GM23338 (cell line): ENCODE measurements around the gene LAMB3. TPM values are rescaled to one million over a fixed set of nuclear protein-coding genes. Genes with fewer than 3 reads are reported as not detected.

Source experiments
- ATAC-seq: fragments of 200-7000 bp; cut with Tn5 transposase; 3 replicates; pipeline ENCODE4 v1.9.1; 2020
- DNase-seq: peaks from one replicate; pipeline ENCODE4 v3.0.0-alpha.2; 2015; ENCODE audit warnings: low spot score
- H2AFZ ChIP-seq: fragments of 200-600 bp; sonication (generic); 2 replicates; pipeline ENCODE4 v1.8.0; 2016; ENCODE audit warnings: antibody characterized with exemption, mild to moderate bottlenecking, moderate library complexity
- H3F3A ChIP-seq: fragments of 200-600 bp; sonication (generic); replicated peaks from 2 replicates; pipeline ENCODE4 v1.8.0; 2017; ENCODE audit warnings: antibody characterized with exemption, mixed run types, low read depth
- H3K27ac ChIP-seq: fragments of 200-600 bp; sonication (generic); 2 replicates; pipeline ENCODE4 v1.6.1; 2016; ENCODE audit warnings: low read depth
- H3K27me3 ChIP-seq: fragments of 200-600 bp; sonication (generic); 2 replicates; pipeline ENCODE4 v1.8.0; 2016; ENCODE audit warnings: mild to moderate bottlenecking, mixed run types, moderate library complexity; ENCODE audit not compliant: insufficient read depth
- H3K36me3 ChIP-seq: fragments of 200-600 bp; sonication (generic); 2 replicates; pipeline ENCODE4 v1.8.0; 2016; ENCODE audit warnings: mild to moderate bottlenecking; ENCODE audit not compliant: insufficient read depth
- H3K4me1 ChIP-seq: fragments of 200-600 bp; sonication (generic); 2 replicates; pipeline ENCODE4 v1.8.0; 2016; ENCODE audit warnings: mild to moderate bottlenecking, moderate library complexity; ENCODE audit not compliant: insufficient read depth
- H3K4me2 ChIP-seq: fragments of 200-600 bp; sonication (generic); 2 replicates; pipeline ENCODE4 v1.7.1; 2017; ENCODE audit warnings: mixed run types
- H3K4me3 ChIP-seq: fragments of 200-600 bp; sonication (generic); 2 replicates; pipeline ENCODE4 v1.6.1; 2016; ENCODE audit warnings: mixed run types
- H3K79me2 ChIP-seq: fragments of 200-600 bp; sonication (generic); replicated peaks from 2 replicates; pipeline ENCODE4 v1.8.0; 2017; ENCODE audit warnings: mild to moderate bottlenecking; ENCODE audit not compliant: insufficient read depth
- H3K9me2 ChIP-seq: fragments of 200-600 bp; sonication (generic); 2 replicates; pipeline ENCODE4 v1.8.0; 2017; ENCODE audit not compliant: insufficient read depth
- H4K20me1 ChIP-seq: fragments of 200-600 bp; sonication (generic); replicated peaks from 2 replicates; pipeline ENCODE4 v1.8.0; 2017; ENCODE audit warnings: mild to moderate bottlenecking; ENCODE audit not compliant: insufficient read depth
- H3K27ac Mint-ChIP-seq: 2 replicates; pipeline ENCODE4 v1.8.0; 2020; ENCODE audit warnings: inconsistent platforms, mild to moderate bottlenecking, moderate library complexity, mixed read lengths
- H3K27me3 Mint-ChIP-seq: 3 replicates; pipeline ENCODE4 v1.8.0; 2022; ENCODE audit warnings: low read depth, mild to moderate bottlenecking, moderate library complexity, mixed read lengths, inconsistent platforms; ENCODE audit not compliant: insufficient read depth, poor library complexity
- H3K36me3 Mint-ChIP-seq: 3 replicates; pipeline ENCODE4 v1.8.0; 2021; ENCODE audit warnings: low read depth, mild to moderate bottlenecking, inconsistent platforms, moderate library complexity, mixed read lengths
- H3K4me1 Mint-ChIP-seq: 3 replicates; pipeline ENCODE4 v1.8.0; 2020; ENCODE audit warnings: mild to moderate bottlenecking, inconsistent platforms, mixed read lengths
- H3K4me3 Mint-ChIP-seq: 3 replicates; pipeline ENCODE4 v1.8.0; 2021; ENCODE audit warnings: moderate library complexity, mild to moderate bottlenecking, inconsistent platforms, mixed read lengths
- H3K9me3 Mint-ChIP-seq: 3 replicates; pipeline ENCODE4 v1.8.0; 2020; ENCODE audit warnings: moderate library complexity, mild to moderate bottlenecking, inconsistent platforms, mixed read lengths
- EZH2 ChIP-seq: fragments of 200-600 bp; sonication (generic); IDR thresholded peaks from one replicate; pipeline ENCODE4 v1.8.0; 2017; ENCODE audit warnings: antibody characterized with exemption, mild to moderate bottlenecking, low read depth; ENCODE audit not compliant: unreplicated experiment
- JUNB ChIP-seq: IDR thresholded peaks from one replicate; pipeline ENCODE4 v1.6.1; 2016; ENCODE audit warnings: antibody characterized with exemption; ENCODE audit not compliant: unreplicated experiment
- POLR2AphosphoS5 ChIP-seq: IDR thresholded peaks from 2 replicates; pipeline ENCODE4 v1.6.1; 2016; ENCODE audit warnings: antibody characterized with exemption, low read depth
- REST ChIP-seq: IDR thresholded peaks from one replicate; pipeline ENCODE4 v1.6.1; 2018; ENCODE audit warnings: antibody characterized with exemption; ENCODE audit not compliant: unreplicated experiment
- STAT1 ChIP-seq: IDR thresholded peaks from one replicate; pipeline ENCODE4 v1.6.1; 2016; ENCODE audit warnings: antibody characterized with exemption; ENCODE audit not compliant: unreplicated experiment
- ZNF114 ChIP-seq: fragments of 250-450 bp; sonication (Bioruptor Pico); IDR thresholded peaks from 2 replicates; pipeline ENCODE4 v1.5.0; 2020; ENCODE audit warnings: mild to moderate bottlenecking, moderate library complexity
- polyA plus RNA-seq: library from polyadenylated mRNA; unstranded; fragments of >200 nt; fragmentation: Nextera tagmentation; extraction: Ambion mirVana; gene quantifications from 2 replicates; pipeline ENCODE4 v1.2.1, GENCODE V29; 2016
- total RNA-seq: library from RNA; depleted of rRNA; stranded (reverse); fragments of >200 nt; shearing (Covaris generic); gene quantifications from 2 replicates; pipeline ENCODE4 v1.2.3, GENCODE V29; 2014

Gene LAMB3
- total and polyA plus RNA-seq, 2 experiments from 2014 or later: 0.05 to 0.52 TPM

GRCh38 chr1:209648931-209649776, 3.1 kb downstream of the LAMB3 start:
- DNase-seq (no peak), ATAC-seq (no peak)
- H3K9me2 ChIP-seq: no peaks in the 10 kb centered on the region
- H3K27me3 Mint-ChIP-seq: peaks cover 12% of the 10 kb centered on the region
- H3K79me2 ChIP-seq: no peaks in the 10 kb centered on the region
- no peaks in the 10 kb centered on the region for H3K27me3 ChIP-seq
- H3K4me2 ChIP-seq: no peak overlapping the region
- H3K4me3 Mint-ChIP-seq: no peak overlapping the region
- H3K27ac ChIP-seq: no peak overlapping the region
- H3K36me3 ChIP-seq: no peaks in the 10 kb centered on the region
- peaks cover 23% of the 10 kb centered on the region for H3K4me1 Mint-ChIP-seq
- no peaks in the 10 kb centered on the region for H4K20me1 ChIP-seq
- no peak overlapping the region for H2AFZ ChIP-seq
- no peak overlapping the region for H3K4me3 ChIP-seq
- H3K27ac Mint-ChIP-seq: no peak overlapping the region
- H3K4me1 ChIP-seq: peaks cover 7% of the 10 kb centered on the region
- H3F3A ChIP-seq: no peaks in the 10 kb centered on the region
- H3K9me3 Mint-ChIP-seq: no peaks in the 10 kb centered on the region; the same call in 2 of the 3 replicates
- H3K36me3 Mint-ChIP-seq: no peaks in the 10 kb centered on the region
- no peak for TF ChIP-seq POLR2AphosphoS5
- TF ChIP-seq ZNF114 (CRISPR knock-in tag): no peak

GRCh38 chr1:209648346-209648745, 3.9 kb downstream of the LAMB3 start:
- Histone ChIP-seq H4K20me1 (no peaks in the 10 kb centered on the region), H3K27ac (no peak overlapping the region), H3K9me2 (no peaks in the 10 kb centered on the region), H3K4me1 (peaks cover 7% of the 10 kb centered on the region), H3K27me3 (no peaks in the 10 kb centered on the region), H2AFZ (no peak overlapping the region), H3F3A (no peaks in the 10 kb centered on the region), H3K4me2 (no peak overlapping the region), H3K4me3 (no peak overlapping the region), H3K79me2 (no peaks in the 10 kb centered on the region), H3K36me3 (no peaks in the 10 kb centered on the region)
- DNase-seq (no peak), ATAC-seq (no peak)
- TF ChIP-seq REST (no peak), STAT1 (no peak), ZNF114 (CRISPR knock-in tag) (no peak), EZH2 (no peak), JUNB (no peak)
- peaks cover 12% of the 10 kb centered on the region for H3K27me3 Mint-ChIP-seq
- H3K4me1 Mint-ChIP-seq: peaks cover 17% of the 10 kb centered on the region
- no peaks in the 10 kb centered on the region for H3K36me3 Mint-ChIP-seq
- H3K27ac Mint-ChIP-seq: no peak overlapping the region
- no peak overlapping the region for H3K4me3 Mint-ChIP-seq
- H3K9me3 Mint-ChIP-seq: no peaks in the 10 kb centered on the region; the same call in 2 of the 3 replicates
